ENCODE results near the gene L3MBTL3.

L3MBTL3 gene

GRCh38 chr6:130043344-130043743 is 25.0 kb downstream of the L3MBTL3 start:
- no peak overlapping the region for H3K4me3 Mint-ChIP-seq
- H3K36me3 Mint-ChIP-seq: peaks cover 14% of the 10 kb centered on the region
- no peaks in the 10 kb centered on the region for H3K27me3 Mint-ChIP-seq
- peaks cover 30% of the 10 kb centered on the region for H3K4me1 Mint-ChIP-seq (ENCODE audit: low read depth)
- H3K27ac Mint-ChIP-seq: no peak overlapping the region
- no peaks in the 10 kb centered on the region for H3K9me3 Mint-ChIP-seq (ENCODE audit: low read depth)

- Mint-ChIP-seq H3K4me1 (ENCODE audit: low read depth) (peaks cover 16% of the 10 kb centered on the region), H3K36me3 (peaks cover 24% of the 10 kb centered on the region), H3K27me3 (no peaks in the 10 kb centered on the region), H3K4me3 (no peak overlapping the region), H3K9me3 (ENCODE audit: low read depth) (no peaks in the 10 kb centered on the region), H3K27ac (no peak overlapping the region)
Observed at GRCh38 chr6:130045622-130046021, 27.2 kb downstream of the L3MBTL3 start.

- H3K27ac Mint-ChIP-seq: no peak overlapping the region
- H3K9me3 Mint-ChIP-seq (ENCODE audit: low read depth): no peaks in the 10 kb centered on the region
- no peak overlapping the region for H3K4me3 Mint-ChIP-seq
- peaks cover 28% of the 10 kb centered on the region for H3K36me3 Mint-ChIP-seq
- no peaks in the 10 kb centered on the region for H3K27me3 Mint-ChIP-seq
- peaks cover 5% of the 10 kb centered on the region for H3K4me1 Mint-ChIP-seq (ENCODE audit: low read depth)
Observed at GRCh38 chr6:130046671-130047070, 28.3 kb downstream of the L3MBTL3 start.

- Mint-ChIP-seq H3K27me3 (no peaks in the 10 kb centered on the region), H3K27ac (no peak overlapping the region), H3K4me1 (ENCODE audit: low read depth) (peaks cover 4% of the 10 kb centered on the region), H3K36me3 (peaks cover 29% of the 10 kb centered on the region), H3K9me3 (ENCODE audit: low read depth) (no peaks in the 10 kb centered on the region), H3K4me3 (no peak overlapping the region)
Observed at GRCh38 chr6:130047088-130047995, 29.0 kb downstream of the L3MBTL3 start.

GRCh38 chr6:130050230-130050629 is 31.8 kb downstream of the L3MBTL3 start:
- H3K27ac Mint-ChIP-seq: no peak overlapping the region
- peaks cover 31% of the 10 kb centered on the region for H3K36me3 Mint-ChIP-seq
- H3K9me3 Mint-ChIP-seq (ENCODE audit: low read depth): no peaks in the 10 kb centered on the region
- H3K4me1 Mint-ChIP-seq (ENCODE audit: low read depth): peaks cover 2% of the 10 kb centered on the region
- H3K4me3 Mint-ChIP-seq: no peak overlapping the region
- H3K27me3 Mint-ChIP-seq: no peaks in the 10 kb centered on the region

DNA sequence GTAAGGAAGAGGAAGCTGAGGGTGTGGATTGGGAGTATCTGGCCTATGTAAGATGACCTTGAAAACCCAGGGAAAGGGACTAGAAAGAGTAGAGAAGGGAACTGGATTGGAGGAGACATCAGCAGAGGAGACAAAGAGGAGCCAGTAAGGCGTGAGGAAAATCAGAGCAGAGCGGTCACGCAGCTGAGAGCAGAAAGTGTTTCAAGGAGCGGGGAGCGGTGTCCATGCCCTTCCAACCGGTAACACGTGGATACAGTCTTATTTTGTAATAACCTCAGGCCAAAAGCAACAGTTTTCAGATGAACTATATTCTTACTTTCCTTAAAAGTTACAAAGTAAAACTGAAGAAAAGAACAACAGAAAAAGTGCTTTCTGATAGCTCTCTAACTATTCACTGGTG is 36.3 kb downstream of the L3MBTL3 start:
- Mint-ChIP-seq H3K4me3 (no peak overlapping the region), H3K27ac (no peak overlapping the region), H3K4me1 (ENCODE audit: low read depth) (peaks cover 14% of the 10 kb centered on the region), H3K27me3 (no peaks in the 10 kb centered on the region), H3K36me3 (peaks cover 44% of the 10 kb centered on the region), H3K9me3 (ENCODE audit: low read depth) (no peaks in the 10 kb centered on the region)

DNA sequence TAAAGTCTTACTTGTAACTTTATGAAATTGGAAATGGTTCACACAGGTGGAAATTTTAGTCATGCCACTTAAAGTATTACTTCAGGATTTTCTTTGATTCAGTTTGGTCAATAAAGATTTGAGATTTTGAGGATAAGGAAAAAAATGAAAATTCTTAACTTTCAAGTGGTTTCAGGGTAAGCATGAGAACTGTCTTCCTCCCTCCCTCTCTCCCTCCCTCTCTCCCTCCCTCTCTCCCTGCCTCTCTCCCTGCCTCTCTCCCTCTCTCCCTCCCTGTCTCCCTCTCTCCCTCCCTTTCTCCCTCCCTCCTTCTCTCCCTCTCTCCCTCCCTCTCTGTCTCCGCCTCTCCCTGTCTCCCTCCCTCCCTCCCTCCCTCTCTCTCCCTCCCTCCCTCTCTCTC is 36.9 kb downstream of the L3MBTL3 start:
- no peak overlapping the region for H3K27ac Mint-ChIP-seq
- no peak overlapping the region for H3K4me3 Mint-ChIP-seq
- peaks cover 39% of the 10 kb centered on the region for H3K36me3 Mint-ChIP-seq
- no peaks in the 10 kb centered on the region for H3K9me3 Mint-ChIP-seq (ENCODE audit: low read depth)
- peaks cover 14% of the 10 kb centered on the region for H3K4me1 Mint-ChIP-seq (ENCODE audit: low read depth)
- H3K27me3 Mint-ChIP-seq: no peaks in the 10 kb centered on the region

- Mint-ChIP-seq H3K9me3 (ENCODE audit: low read depth) (no peaks in the 10 kb centered on the region), H3K27me3 (no peaks in the 10 kb centered on the region), H3K4me1 (ENCODE audit: low read depth) (peaks cover 14% of the 10 kb centered on the region), H3K36me3 (peaks cover 36% of the 10 kb centered on the region), H3K4me3 (no peak overlapping the region), H3K27ac (no peak overlapping the region)
Observed at GRCh38 chr6:130057495-130057894, 39.1 kb downstream of the L3MBTL3 start.

GRCh38 chr6:130063806-130064205 is 45.4 kb downstream of the L3MBTL3 start:
- Mint-ChIP-seq H3K4me1 (ENCODE audit: low read depth) (no peaks in the 10 kb centered on the region), H3K27me3 (no peaks in the 10 kb centered on the region), H3K36me3 (peaks cover 18% of the 10 kb centered on the region), H3K4me3 (no peak overlapping the region), H3K9me3 (ENCODE audit: low read depth) (no peaks in the 10 kb centered on the region), H3K27ac (no peak overlapping the region)

- Mint-ChIP-seq H3K4me1 (ENCODE audit: low read depth) (no peaks in the 10 kb centered on the region), H3K9me3 (ENCODE audit: low read depth) (no peaks in the 10 kb centered on the region), H3K36me3 (peaks cover 16% of the 10 kb centered on the region), H3K27me3 (no peaks in the 10 kb centered on the region), H3K27ac (no peak overlapping the region), H3K4me3 (no peak overlapping the region)
Observed at GRCh38 chr6:130065609-130066156, 47.3 kb downstream of the L3MBTL3 start.

DNA sequence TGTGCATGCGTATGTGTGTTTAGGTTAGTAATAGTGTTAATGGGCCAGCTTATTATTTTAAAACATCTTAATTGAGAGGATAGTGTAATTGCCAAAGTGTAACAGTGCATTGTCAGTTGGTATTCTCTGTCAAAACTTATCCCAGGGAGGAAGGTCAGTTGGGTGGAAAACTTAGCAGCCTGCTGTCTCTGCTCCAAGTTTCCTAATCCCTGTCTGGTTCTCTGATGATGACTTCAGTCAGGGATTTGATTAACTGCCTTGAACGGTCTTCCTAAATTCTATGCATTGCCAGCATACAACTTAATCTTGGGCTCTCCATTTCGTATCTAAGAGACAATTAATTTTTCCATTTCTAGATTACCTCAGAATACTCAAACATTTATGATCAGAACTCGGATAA is 51.1 kb downstream of the L3MBTL3 start:
- Mint-ChIP-seq H3K36me3 (peaks cover 10% of the 10 kb centered on the region), H3K9me3 (ENCODE audit: low read depth) (no peaks in the 10 kb centered on the region), H3K27ac (no peak overlapping the region)

GRCh38 chr6:130070326-130070725 is 51.9 kb downstream of the L3MBTL3 start:
- Mint-ChIP-seq H3K4me3 (no peak overlapping the region), H3K9me3 (ENCODE audit: low read depth) (no peaks in the 10 kb centered on the region), H3K27me3 (no peaks in the 10 kb centered on the region), H3K36me3 (peaks cover 13% of the 10 kb centered on the region), H3K4me1 (ENCODE audit: low read depth) (peaks cover 8% of the 10 kb centered on the region), H3K27ac (no peak overlapping the region)

More for the DNA sequence above, 51.1 kb downstream of the L3MBTL3 start:
- no peaks in the 10 kb centered on the region for H3K27me3 Mint-ChIP-seq
- no peaks in the 10 kb centered on the region for H3K4me1 Mint-ChIP-seq (ENCODE audit: low read depth)
- H3K4me3 Mint-ChIP-seq: no peak overlapping the region

- Mint-ChIP-seq H3K27ac (no peak overlapping the region), H3K4me3 (no peak overlapping the region), H3K4me1 (ENCODE audit: low read depth) (peaks cover 13% of the 10 kb centered on the region), H3K36me3 (peaks cover 13% of the 10 kb centered on the region), H3K9me3 (ENCODE audit: low read depth) (no peaks in the 10 kb centered on the region), H3K27me3 (no peaks in the 10 kb centered on the region)
Observed at GRCh38 chr6:130070792-130071191, 52.4 kb downstream of the L3MBTL3 start.

GRCh38 chr6:130075879-130076460 is 57.6 kb downstream of the L3MBTL3 start:
- Mint-ChIP-seq H3K9me3 (ENCODE audit: low read depth) (no peaks in the 10 kb centered on the region), H3K27ac (no peak overlapping the region), H3K36me3 (peaks cover 23% of the 10 kb centered on the region), H3K27me3 (no peaks in the 10 kb centered on the region), H3K4me3 (no peak overlapping the region), H3K4me1 (ENCODE audit: low read depth) (peaks cover 16% of the 10 kb centered on the region)

- no peaks in the 10 kb centered on the region for H3K27me3 Mint-ChIP-seq
- H3K36me3 Mint-ChIP-seq: peaks cover 23% of the 10 kb centered on the region
- peaks cover 16% of the 10 kb centered on the region for H3K4me1 Mint-ChIP-seq (ENCODE audit: low read depth)
- H3K9me3 Mint-ChIP-seq (ENCODE audit: low read depth): no peaks in the 10 kb centered on the region
- H3K4me3 Mint-ChIP-seq: no peak overlapping the region
- H3K27ac Mint-ChIP-seq: no peak overlapping the region
Observed at GRCh38 chr6:130076512-130076911, 58.1 kb downstream of the L3MBTL3 start.

Data from activated naive CD8-positive, alpha-beta T cell (primary cell).